HCT116 (cell line): ENCODE results near the gene CELF1. TPM values are rescaled to one million over a fixed set of nuclear protein-coding genes. Genes with fewer than 3 reads are reported as not detected.

Source experiments
- ATAC-seq: fragments of 200-7000 bp; cut with Tn5 transposase; 2 replicates; pipeline ENCODE4 v1.9.1; 2020; ENCODE audit warnings: mild to moderate bottlenecking, moderate library complexity
- BruUV-seq: library from RNA; stranded (reverse); fragments of 400-500 nt; replicated peaks from 2 replicates; lab custom pipeline; 2021; lab: Mats Ljungman, UMichigan
- CTCF ChIA-PET: fragments of 300-600 bp; sonication (Branson Sonifier 250); formaldehyde crosslinking; loops from one replicate; lab custom pipeline; 2021; ENCODE audit warnings: antibody characterized with exemption; lab: Charles Lee
- POLR2A ChIA-PET: fragments of 300-600, 350-600 bp; sonication (Branson Sonifier 250); formaldehyde crosslinking; loops from one replicate; lab custom pipeline; 2021; ENCODE audit warnings: antibody characterized with exemption; lab: Charles Lee
- RAD21 ChIA-PET, 2 experiments: fragments of 300-600 bp; sonication (Branson Sonifier 250); formaldehyde crosslinking; loops; one replicate each; lab custom pipeline; 2023; ENCODE audit warnings: low total read pairs in 2 of 2; ENCODE audit not compliant: uncharacterized antibody in 2 of 2, unreplicated experiment in 2 of 2, low non-redundant PET in 1 of 2; lab: Charles Lee
- DNase-seq: peaks from one replicate; pipeline ENCODE4 v3.0.0-alpha.2; 2010; ENCODE audit warnings: low read depth, low spot score
- H2AFZ ChIP-seq: fragments of 200-600 bp; shearing (Covaris generic), sonication (generic); 2 replicates; pipeline ENCODE4 v1.6.1; 2017; ENCODE audit warnings: low read depth, mixed run types, mixed read lengths, antibody characterized with exemption, low read length; ENCODE audit not compliant: poor library complexity, severe bottlenecking
- H3K27ac ChIP-seq: 2 replicates; pipeline ENCODE4 v1.5.1; 2012; ENCODE audit warnings: low read depth, low read length
- H3K27me3 ChIP-seq: fragments of 200-600 bp; sonication (generic); 2 replicates; pipeline ENCODE4 v1.6.1; 2016; ENCODE audit warnings: mixed run types, low read length, mixed read lengths; ENCODE audit not compliant: insufficient read depth
- H3K36me3 ChIP-seq, 2 experiments: fragments of 200-500 bp in 1 of 2; fragments of 200-600 bp in 1 of 2; sonication (Bioruptor generic) in 1 of 2; sonication (generic) in 1 of 2; 2 replicates each; pipeline versions ENCODE4 v1.5.1 to v1.6.1; 2014 to 2016; ENCODE audit warnings: low read length in 2 of 2, inconsistent platforms in 1 of 2, mixed read lengths in 1 of 2, mixed run types in 1 of 2; ENCODE audit not compliant: insufficient read depth in 2 of 2, control insufficient read depth in 1 of 2
- H3K4me1 ChIP-seq, 2 experiments: fragments of 200-600 bp in 1 of 2; sonication (generic) in 1 of 2; 2 replicates each; pipeline versions ENCODE4 v1.5.1 to v1.6.1; 2012 to 2017; ENCODE audit warnings: low read length in 2 of 2, inconsistent platforms in 1 of 2, mild to moderate bottlenecking in 1 of 2, mixed read lengths in 1 of 2, mixed run types in 1 of 2, moderate library complexity in 1 of 2; ENCODE audit not compliant: insufficient read depth in 2 of 2, control insufficient read depth in 1 of 2
- H3K4me2 ChIP-seq: fragments of 200-600 bp; sonication (generic); 2 replicates; pipeline ENCODE4 v1.6.1; 2017; ENCODE audit warnings: mixed run types, low read length, mixed read lengths
- H3K4me3 ChIP-seq, 2 experiments: fragments of 200-600 bp in 1 of 2; sonication (generic) in 1 of 2; replicated peaks in 1 of 2; 2 replicates each; pipeline ENCODE4 v1.5.1; 2011 to 2016; ENCODE audit warnings: low read length in 2 of 2, control low read depth in 1 of 2, low read depth in 1 of 2, mild to moderate bottlenecking in 1 of 2, mixed read lengths in 1 of 2, mixed run types in 1 of 2
- H3K79me2 ChIP-seq: fragments of 200-600 bp; sonication (generic); 2 replicates; pipeline ENCODE4 v1.6.1; 2017; ENCODE audit warnings: mild to moderate bottlenecking, mixed run types, low read length, moderate library complexity, mixed read lengths; ENCODE audit not compliant: insufficient read depth
- H3K9ac ChIP-seq: fragments of 200-600 bp; sonication (generic); 2 replicates; pipeline ENCODE4 v1.6.1; 2016; ENCODE audit warnings: low read length, mixed read lengths
- H3K9me2 ChIP-seq: fragments of 200-600 bp; sonication (generic), shearing (Covaris generic); 2 replicates; pipeline ENCODE4 v1.6.1; 2017; ENCODE audit warnings: mixed run types, mild to moderate bottlenecking, moderate library complexity; ENCODE audit not compliant: insufficient read depth
- H3K9me3 ChIP-seq, 2 experiments: fragments of 200-500 bp in 1 of 2; fragments of 200-600 bp in 1 of 2; sonication (Bioruptor generic) in 1 of 2; sonication (generic) in 1 of 2; 2 replicates each; pipeline ENCODE4 v1.6.1; 2014 to 2017; ENCODE audit warnings: low read length in 2 of 2, mixed read lengths in 2 of 2, inconsistent platforms in 1 of 2, low read depth in 1 of 2, mild to moderate bottlenecking in 1 of 2, mixed run types in 1 of 2, moderate library complexity in 1 of 2; ENCODE audit not compliant: control insufficient read depth in 1 of 2, insufficient read depth in 1 of 2
- H4K20me1 ChIP-seq: fragments of 200-600 bp; sonication (generic), shearing (Covaris generic); 2 replicates; pipeline ENCODE4 v1.6.1; 2017; ENCODE audit warnings: mixed run types, mild to moderate bottlenecking, moderate library complexity; ENCODE audit not compliant: insufficient read depth
- ATF3 ChIP-seq: IDR thresholded peaks from 2 replicates; pipeline ENCODE4 v1.6.1; 2012
- CEBPB ChIP-seq: IDR thresholded peaks from 2 replicates; pipeline ENCODE4 v1.6.1; 2012; ENCODE audit warnings: low read depth
- EGR1 ChIP-seq: IDR thresholded peaks from 2 replicates; pipeline ENCODE4 v1.6.1; 2012; ENCODE audit warnings: low read depth
- ELF1 ChIP-seq: IDR thresholded peaks from 2 replicates; pipeline ENCODE4 v1.6.1; 2012; ENCODE audit warnings: low read depth, borderline replicate concordance
- EZH2phosphoT487 ChIP-seq: fragments of 200-600 bp; IDR thresholded peaks from 2 replicates; pipeline ENCODE4 v1.6.1; 2018; ENCODE audit warnings: antibody characterized with exemption, borderline replicate concordance
- FOSL1 ChIP-seq: IDR thresholded peaks from 2 replicates; pipeline ENCODE4 v1.6.1; 2012; ENCODE audit warnings: low read depth
- POLR2AphosphoS5 ChIP-seq: IDR thresholded peaks from 2 replicates; pipeline ENCODE4 v1.6.1; 2011; ENCODE audit warnings: mild to moderate bottlenecking, low read depth, low read length, moderate library complexity
- RAD21 ChIP-seq: IDR thresholded peaks from 2 replicates; pipeline ENCODE4 v1.6.1; 2012; ENCODE audit warnings: low read depth, mild to moderate bottlenecking
- SP1 ChIP-seq: IDR thresholded peaks from 2 replicates; pipeline ENCODE4 v1.6.1; 2012; ENCODE audit warnings: low read depth
- TCF7L2 ChIP-seq: IDR thresholded peaks from 2 replicates; pipeline ENCODE4 v1.7.0; 2011; ENCODE audit warnings: borderline replicate concordance, inconsistent platforms; ENCODE audit not compliant: insufficient read depth, insufficient read length; ENCODE audit errors: extremely low read depth
- ZFX ChIP-seq: fragments of 450-650 bp; IDR thresholded peaks from 2 replicates; pipeline ENCODE4 v1.6.1; 2017
- ZNF274 ChIP-seq: fragments of 200-500 bp; sonication (Bioruptor generic); IDR thresholded peaks from 2 replicates; pipeline ENCODE4 v1.6.1; 2014; ENCODE audit warnings: mild to moderate bottlenecking, low read depth, low read length, inconsistent platforms
- intact Hi-C: fragments of 100-400 bp; cut with micrococcal nuclease; formaldehyde crosslinking; loops from 2 replicates; pipeline ENCODE4 v1.10.0; 2022
- total RNA-seq: library from RNA; stranded (reverse); gene quantifications from one replicate; pipeline ENCODE4 v1.2.1, GENCODE V29; 2021; ENCODE audit not compliant: unreplicated experiment
- TF ChIP-seq, protein P1 (sequence below): IDR thresholded peaks from 2 replicates; pipeline ENCODE4 v1.6.1; 2012; ENCODE audit warnings: low read depth
- TF ChIP-seq, protein P2 (sequence below): IDR thresholded peaks from 2 replicates; pipeline ENCODE4 v1.6.1; 2012
- TF ChIP-seq, protein P3 (sequence below): IDR thresholded peaks from 2 replicates; pipeline ENCODE4 v1.6.1; 2011; ENCODE audit warnings: mild to moderate bottlenecking, low read length, moderate library complexity; ENCODE audit not compliant: insufficient replicate concordance; ENCODE audit errors: extremely low read depth

Gene CELF1
- total RNA-seq, 1 experiment from 2014 or later = 133 TPM

GRCh38 chr11:47447906-47448305, 105.0 kb downstream of the CELF1 start:
- no peaks in the 10 kb centered on the region for H3K36me3 ChIP-seq
- no peaks in the 10 kb centered on the region for H3K9me2 ChIP-seq
- no peak overlapping the region for H3K4me3 ChIP-seq
- intact Hi-C loops = no loop called here
- H3K27ac ChIP-seq = no peak overlapping the region
- ChIA-PET RAD21 (no interaction called here), POLR2A (interaction anchor here (0.6 kb wide), 1 partner anchor 399 kb away, joined by 3 read pairs; no protein-coding TSS in a partner anchor), CTCF (no interaction called here)
- H3K9me3 ChIP-seq = no peaks in the 10 kb centered on the region
- no peaks in the 10 kb centered on the region for H3K4me1 ChIP-seq
- BruUV-seq = no TSS peak
- DNase-seq (no peak), ATAC-seq (no peak)
- no peaks in the 10 kb centered on the region for H4K20me1 ChIP-seq
- TF ChIP-seq FOSL1 = no peak
- no peak for TF ChIP-seq EZH2phosphoT487
- TF ChIP-seq CEBPB = no peak
- TF ChIP-seq, protein P1, sequence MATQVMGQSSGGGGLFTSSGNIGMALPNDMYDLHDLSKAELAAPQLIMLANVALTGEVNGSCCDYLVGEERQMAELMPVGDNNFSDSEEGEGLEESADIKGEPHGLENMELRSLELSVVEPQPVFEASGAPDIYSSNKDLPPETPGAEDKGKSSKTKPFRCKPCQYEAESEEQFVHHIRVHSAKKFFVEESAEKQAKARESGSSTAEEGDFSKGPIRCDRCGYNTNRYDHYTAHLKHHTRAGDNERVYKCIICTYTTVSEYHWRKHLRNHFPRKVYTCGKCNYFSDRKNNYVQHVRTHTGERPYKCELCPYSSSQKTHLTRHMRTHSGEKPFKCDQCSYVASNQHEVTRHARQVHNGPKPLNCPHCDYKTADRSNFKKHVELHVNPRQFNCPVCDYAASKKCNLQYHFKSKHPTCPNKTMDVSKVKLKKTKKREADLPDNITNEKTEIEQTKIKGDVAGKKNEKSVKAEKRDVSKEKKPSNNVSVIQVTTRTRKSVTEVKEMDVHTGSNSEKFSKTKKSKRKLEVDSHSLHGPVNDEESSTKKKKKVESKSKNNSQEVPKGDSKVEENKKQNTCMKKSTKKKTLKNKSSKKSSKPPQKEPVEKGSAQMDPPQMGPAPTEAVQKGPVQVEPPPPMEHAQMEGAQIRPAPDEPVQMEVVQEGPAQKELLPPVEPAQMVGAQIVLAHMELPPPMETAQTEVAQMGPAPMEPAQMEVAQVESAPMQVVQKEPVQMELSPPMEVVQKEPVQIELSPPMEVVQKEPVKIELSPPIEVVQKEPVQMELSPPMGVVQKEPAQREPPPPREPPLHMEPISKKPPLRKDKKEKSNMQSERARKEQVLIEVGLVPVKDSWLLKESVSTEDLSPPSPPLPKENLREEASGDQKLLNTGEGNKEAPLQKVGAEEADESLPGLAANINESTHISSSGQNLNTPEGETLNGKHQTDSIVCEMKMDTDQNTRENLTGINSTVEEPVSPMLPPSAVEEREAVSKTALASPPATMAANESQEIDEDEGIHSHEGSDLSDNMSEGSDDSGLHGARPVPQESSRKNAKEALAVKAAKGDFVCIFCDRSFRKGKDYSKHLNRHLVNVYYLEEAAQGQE = no peak
- TF ChIP-seq EGR1 = no peak
- no peak for TF ChIP-seq POLR2AphosphoS5
- no peak for TF ChIP-seq RAD21
- TF ChIP-seq, protein P2, sequence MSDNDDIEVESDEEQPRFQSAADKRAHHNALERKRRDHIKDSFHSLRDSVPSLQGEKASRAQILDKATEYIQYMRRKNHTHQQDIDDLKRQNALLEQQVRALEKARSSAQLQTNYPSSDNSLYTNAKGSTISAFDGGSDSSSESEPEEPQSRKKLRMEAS = no peak
- TF ChIP-seq, protein P3, sequence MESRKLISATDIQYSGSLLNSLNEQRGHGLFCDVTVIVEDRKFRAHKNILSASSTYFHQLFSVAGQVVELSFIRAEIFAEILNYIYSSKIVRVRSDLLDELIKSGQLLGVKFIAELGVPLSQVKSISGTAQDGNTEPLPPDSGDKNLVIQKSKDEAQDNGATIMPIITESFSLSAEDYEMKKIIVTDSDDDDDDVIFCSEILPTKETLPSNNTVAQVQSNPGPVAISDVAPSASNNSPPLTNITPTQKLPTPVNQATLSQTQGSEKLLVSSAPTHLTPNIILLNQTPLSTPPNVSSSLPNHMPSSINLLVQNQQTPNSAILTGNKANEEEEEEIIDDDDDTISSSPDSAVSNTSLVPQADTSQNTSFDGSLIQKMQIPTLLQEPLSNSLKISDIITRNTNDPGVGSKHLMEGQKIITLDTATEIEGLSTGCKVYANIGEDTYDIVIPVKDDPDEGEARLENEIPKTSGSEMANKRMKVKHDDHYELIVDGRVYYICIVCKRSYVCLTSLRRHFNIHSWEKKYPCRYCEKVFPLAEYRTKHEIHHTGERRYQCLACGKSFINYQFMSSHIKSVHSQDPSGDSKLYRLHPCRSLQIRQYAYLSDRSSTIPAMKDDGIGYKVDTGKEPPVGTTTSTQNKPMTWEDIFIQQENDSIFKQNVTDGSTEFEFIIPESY = no peak
- TF ChIP-seq ZFX = no peak
- no peak for TF ChIP-seq ATF3
- TF ChIP-seq ZNF274 = no peak
- no peak for TF ChIP-seq TCF7L2
- no peak for TF ChIP-seq ELF1
- no peak for TF ChIP-seq SP1
- H3K79me2 ChIP-seq = no peaks in the 10 kb centered on the region
- H3K27me3 ChIP-seq = no peaks in the 10 kb centered on the region
- no peak overlapping the region for H2AFZ ChIP-seq
- H3K9ac ChIP-seq = no peak overlapping the region
- H3K4me2 ChIP-seq = no peak overlapping the region
